GM12874 (cell line): ENCODE measurements around the gene NODAL.

Experiments
- TF ChIP-seq, protein P1 (sequence below): IDR thresholded peaks from 2 replicates; pipeline ENCODE4 v1.5.1; 2011; ENCODE audit warnings: low read depth, mild to moderate bottlenecking, control low read depth, low read length, moderate library complexity; ENCODE audit not compliant: insufficient read depth

NODAL gene

DNA sequence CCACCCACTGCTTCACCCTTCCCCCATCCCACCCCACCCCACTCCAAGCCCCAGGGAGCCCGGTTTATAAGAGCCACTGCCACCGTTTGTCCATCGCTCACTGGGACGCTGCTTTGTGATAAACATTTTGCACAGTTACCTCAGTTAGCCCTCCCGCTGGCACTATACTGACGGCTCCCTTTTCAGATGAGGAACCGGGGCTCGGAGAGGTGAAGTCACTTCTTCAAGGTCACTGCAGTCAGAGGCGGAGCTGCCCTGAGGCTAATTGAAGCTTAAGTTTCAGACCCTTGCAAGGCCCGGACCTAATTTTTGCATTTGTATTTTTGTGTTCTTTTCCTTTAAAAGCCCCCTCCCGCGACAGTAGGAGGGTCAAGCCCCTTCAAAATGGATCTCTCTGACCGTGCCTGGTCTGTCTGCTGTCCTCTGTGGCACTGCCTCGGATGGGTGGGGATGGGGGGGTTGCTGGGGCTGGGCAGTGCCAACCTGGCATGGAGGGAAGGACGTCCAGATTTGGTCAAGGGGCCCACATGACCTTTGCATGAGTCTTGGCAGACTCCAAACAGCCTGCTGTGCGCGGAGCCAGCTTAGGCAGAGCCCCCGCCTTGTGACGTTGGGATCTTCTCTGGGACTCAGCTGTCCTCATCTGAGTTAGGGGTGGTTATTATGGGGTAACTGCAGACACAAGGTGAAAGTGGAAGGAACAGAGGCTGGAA, 17.7 kb upstream of the NODAL start:
- TF ChIP-seq, protein P1, sequence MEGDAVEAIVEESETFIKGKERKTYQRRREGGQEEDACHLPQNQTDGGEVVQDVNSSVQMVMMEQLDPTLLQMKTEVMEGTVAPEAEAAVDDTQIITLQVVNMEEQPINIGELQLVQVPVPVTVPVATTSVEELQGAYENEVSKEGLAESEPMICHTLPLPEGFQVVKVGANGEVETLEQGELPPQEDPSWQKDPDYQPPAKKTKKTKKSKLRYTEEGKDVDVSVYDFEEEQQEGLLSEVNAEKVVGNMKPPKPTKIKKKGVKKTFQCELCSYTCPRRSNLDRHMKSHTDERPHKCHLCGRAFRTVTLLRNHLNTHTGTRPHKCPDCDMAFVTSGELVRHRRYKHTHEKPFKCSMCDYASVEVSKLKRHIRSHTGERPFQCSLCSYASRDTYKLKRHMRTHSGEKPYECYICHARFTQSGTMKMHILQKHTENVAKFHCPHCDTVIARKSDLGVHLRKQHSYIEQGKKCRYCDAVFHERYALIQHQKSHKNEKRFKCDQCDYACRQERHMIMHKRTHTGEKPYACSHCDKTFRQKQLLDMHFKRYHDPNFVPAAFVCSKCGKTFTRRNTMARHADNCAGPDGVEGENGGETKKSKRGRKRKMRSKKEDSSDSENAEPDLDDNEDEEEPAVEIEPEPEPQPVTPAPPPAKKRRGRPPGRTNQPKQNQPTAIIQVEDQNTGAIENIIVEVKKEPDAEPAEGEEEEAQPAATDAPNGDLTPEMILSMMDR: no peak

DNA sequence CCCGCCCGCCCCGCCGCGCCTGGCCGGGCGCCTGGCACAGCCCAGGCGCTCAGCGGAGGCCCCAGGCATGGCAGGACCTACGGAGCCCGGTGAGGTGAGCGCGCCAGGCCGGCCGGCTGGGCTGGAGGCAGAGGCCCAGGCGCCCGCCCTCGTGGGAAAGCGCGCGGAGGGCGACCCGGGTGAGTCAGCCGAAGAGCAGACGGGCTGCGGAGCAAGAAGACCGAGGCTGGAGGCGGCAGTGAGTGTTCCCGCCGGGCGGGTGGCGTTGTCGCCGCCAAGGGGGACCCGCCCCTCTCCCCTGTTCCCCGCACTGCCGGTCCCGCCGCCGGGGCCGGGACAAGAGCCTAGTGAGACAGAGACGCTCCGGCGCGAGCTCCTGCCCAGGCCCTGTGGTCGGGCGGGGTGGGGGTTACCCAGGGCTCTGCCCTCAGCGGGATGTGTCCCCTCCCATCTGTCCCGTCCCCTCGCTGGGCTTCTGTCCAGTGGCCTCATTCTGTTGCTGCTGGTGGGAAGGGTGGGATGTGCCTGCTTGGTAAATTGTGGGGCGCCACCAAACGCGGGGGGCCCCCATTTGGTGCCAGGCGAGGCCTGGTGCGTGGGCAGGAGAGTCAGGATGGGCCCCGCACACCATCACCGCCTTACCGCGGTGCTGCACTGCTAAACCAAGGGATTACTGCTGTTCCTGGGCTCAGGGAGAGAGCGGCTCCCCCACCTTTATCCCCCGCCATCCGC, 17.0 kb upstream of the NODAL start:
- TF ChIP-seq, protein P1: no peak

DNA sequence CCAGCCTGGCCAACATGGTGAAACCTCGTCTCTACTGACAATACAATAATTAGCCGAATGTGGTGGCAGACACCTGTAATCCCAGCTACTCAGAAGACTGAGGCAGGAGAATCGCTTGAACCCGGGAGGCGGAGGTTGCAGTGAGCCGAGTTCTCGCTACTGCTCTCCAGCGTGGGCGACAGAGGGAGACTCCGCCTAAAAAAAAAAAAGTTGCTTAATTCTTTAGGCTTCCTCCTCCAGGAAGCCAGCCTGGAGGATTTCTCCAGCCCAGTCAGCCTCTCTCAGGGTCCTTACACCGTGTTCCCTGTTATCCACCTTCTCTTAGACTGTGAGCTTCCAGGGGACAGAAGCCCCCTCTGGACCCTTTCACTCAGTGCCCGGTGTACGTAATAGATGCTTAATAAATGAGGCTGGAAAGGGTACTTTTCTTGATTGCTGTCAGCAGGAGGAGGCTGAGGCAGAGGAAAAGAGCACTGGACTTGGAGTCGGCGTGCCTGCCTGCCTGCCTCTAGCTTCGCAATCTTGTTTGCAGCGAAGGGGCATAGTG, 16.4 kb upstream of the NODAL start:
- TF ChIP-seq, protein P1: no peak

DNA sequence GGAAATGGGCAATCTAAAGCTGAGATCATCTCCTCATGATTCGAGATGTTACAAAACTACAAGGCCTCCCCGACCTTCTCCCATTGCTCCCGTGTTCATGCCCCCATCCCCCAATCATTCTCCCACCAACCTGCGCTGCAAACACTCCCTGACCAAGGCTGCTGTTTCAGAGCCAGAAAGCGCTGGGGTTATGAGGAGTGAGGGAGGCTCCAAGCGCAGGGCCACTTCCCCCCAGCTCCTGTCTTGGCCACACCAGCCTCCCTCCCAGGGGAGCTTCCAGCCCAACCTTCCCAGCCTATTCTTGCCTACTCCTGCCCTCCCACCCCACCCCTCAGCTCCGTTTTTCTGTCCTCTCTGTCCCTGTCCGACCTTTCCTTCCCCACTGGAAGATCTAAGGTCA, 14.7 kb upstream of the NODAL start:
- TF ChIP-seq, protein P1: no peak

DNA sequence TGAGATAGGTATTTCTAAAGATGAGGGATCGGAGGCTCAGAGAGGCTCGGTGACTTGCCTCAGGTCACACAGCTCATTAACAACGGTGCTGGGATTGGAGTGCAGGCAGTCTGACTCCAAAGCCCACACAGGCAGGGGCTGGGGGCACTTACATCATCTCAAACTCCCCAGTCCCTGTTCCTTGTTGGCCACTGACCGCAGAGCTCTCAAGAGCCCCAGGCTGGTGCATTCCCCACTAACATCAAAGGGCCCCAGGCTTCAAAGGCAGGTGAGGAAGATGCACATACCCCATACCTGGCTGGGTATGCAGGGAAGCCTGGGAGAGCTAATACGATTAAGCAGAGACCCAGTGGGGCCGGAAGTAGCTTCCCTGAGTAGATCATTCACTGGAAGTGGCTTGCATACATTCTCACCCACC, 13.7 kb upstream of the NODAL start:
- TF ChIP-seq, protein P1: no peak

DNA sequence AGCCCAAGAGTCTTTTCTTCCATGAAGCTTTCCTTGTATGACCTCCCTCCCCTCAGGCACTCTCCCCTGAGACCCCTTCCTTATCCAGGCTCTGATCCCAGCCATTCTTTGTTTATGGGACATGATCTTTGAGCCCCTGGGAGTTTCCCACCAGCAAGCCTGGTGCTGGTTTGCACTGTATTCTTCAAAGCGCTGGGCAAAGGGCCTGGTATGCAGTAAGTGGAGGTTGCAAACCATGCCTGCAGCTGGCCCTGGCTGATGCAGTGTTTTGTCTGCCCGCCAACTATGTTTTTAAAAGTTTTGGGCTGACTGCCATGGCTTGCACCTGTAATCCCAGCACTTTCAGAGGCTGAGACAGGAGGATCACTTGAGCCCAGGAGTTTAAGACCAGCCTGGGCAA, 6.8 kb upstream of the NODAL start:
- TF ChIP-seq, protein P1: no peak
